ENCODE measurements around the gene ESR1. TPM values are rescaled to one million over a fixed set of nuclear protein-coding genes. Genes with fewer than 3 reads are reported as not detected.
A peak's percentile ranks its signal among the peaks of the same experiment; 100 is the strongest.

The ESR1 gene
- total RNA-seq, 2 donors from 2014 or later = 0.52 to 4.3 TPM

GRCh38 chr6:152124429-152125074 is 317.1 kb downstream of the ESR1 start:
- DNase-seq = no peak
- H3K9me3 ChIP-seq = no peaks in the 10 kb centered on the region
- 56 to 57% methylated on average over 3 of the region's 3 CpGs for whole genome bisulfite sequencing, 2 donors
- H3K27me3 ChIP-seq = no peaks in the 10 kb centered on the region
- ATAC-seq = peak; percentile 58
- no peak overlapping the region for H3K27ac ChIP-seq
- H3K36me3 ChIP-seq (replicated peaks in 1 of 2; ENCODE audit: insufficient read depth in 1 of 2, low read depth in 2 of 2) = peaks cover 0 to 9% of the 10 kb centered on the region in 2 donors
- intact Hi-C loops (cut with DNase I) = no loop called here
- TF ChIP-seq CTCF (IDR thresholded peaks at IDR 0.05) = peak; percentile 30 to 74 (median 67)
- TF ChIP-seq POLR2A (IDR thresholded peaks at IDR 0.05) = no peak
- H3K4me1 ChIP-seq = no peaks in the 10 kb centered on the region
- no peak overlapping the region for H3K4me3 ChIP-seq

DNA sequence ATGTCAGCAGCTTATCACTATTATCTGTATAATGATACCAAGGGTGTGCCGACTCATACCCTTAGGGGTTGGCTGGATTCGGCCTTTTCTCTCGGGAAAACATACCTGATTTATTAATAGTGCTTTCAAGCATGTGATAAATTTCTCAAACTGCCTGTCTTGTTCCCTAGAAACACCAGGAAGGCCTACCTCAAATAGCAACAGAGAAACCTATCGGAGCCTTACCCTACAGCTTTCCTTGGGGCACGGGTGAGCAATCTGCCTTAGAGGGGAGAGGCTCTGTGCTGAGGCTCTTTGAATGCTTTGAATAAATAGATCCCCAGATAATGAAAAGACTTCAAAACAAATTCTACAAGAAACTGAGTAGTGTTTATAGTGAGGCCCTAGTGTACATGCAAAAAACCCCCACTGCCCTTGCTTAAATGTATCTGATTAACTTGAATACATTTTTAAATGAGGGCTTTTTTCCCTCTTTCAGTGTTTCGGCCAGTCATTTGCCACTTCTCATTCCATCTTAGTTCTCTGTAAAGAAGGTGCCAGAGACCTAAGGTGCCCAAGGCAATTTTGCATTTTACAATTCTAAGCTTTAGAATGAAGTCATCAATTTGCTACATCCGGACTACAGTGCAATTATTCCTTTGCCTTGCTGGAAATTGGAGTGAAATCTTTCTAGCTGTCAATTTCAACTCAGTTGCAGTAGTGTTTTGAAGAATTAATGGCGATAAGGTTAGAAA is 320.1 kb downstream of the ESR1 start:
- Histone ChIP-seq H3K36me3 (replicated peaks in 1 of 2; ENCODE audit: insufficient read depth in 1 of 2, low read depth in 2 of 2) (peaks cover 0 to 10% of the 10 kb centered on the region in 2 donors), H3K9me3 (no peaks in the 10 kb centered on the region), H3K27me3 (no peaks in the 10 kb centered on the region), H3K4me3 (no peak overlapping the region), H3K4me1 (no peaks in the 10 kb centered on the region), H3K27ac (no peak overlapping the region)
- intact Hi-C loops (cut with DNase I) = no loop called here
- TF ChIP-seq POLR2A (IDR thresholded peaks at IDR 0.05) (no peak), CTCF (IDR thresholded peaks at IDR 0.05) (no peak)
- WGBS, 2 donors = 71 to 82% methylated on average over 8 of the region's 8 CpGs
- DNase-seq (no peak), ATAC-seq (no peak)

DNA sequence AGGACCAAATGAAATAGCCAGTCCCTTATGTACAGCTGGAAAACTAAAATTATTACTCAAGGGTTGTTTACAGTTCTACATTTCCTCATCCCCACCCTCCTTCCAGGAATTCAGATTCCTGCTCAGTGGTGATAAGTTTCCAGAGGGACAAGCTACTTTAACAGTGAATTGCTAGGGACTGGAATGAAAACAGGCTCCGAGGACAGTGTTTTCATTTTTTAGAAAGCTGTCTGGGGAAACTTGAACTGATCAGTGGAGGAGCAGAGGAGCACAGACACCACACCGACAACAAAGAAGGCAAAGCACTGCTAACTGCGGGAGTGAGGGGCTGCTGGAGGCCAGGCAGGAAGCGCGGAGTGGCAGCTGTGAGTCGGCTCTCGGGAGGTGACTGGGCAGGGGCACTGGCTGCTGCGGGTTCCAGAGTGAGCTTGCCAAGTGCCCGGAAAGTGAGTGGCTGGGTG is 322.2 kb downstream of the ESR1 start:
- intact Hi-C loops (cut with DNase I) = no loop called here
- ATAC-seq (peak; percentile 42), DNase-seq (no peak)
- TF ChIP-seq CTCF (IDR thresholded peaks at IDR 0.05) (no peak), POLR2A (IDR thresholded peaks at IDR 0.05) (no peak)
- H3K4me1 ChIP-seq = no peaks in the 10 kb centered on the region
- H3K27ac ChIP-seq = no peak overlapping the region
- no peak overlapping the region for H3K4me3 ChIP-seq
- no peaks in the 10 kb centered on the region for H3K27me3 ChIP-seq
- H3K9me3 ChIP-seq = no peaks in the 10 kb centered on the region
- 71 to 84% methylated on average over 9 of the region's 9 CpGs for WGBS, 2 donors
- H3K36me3 ChIP-seq (replicated peaks in 1 of 2; ENCODE audit: insufficient read depth in 1 of 2, low read depth in 2 of 2) = peaks cover 9 to 12% of the 10 kb centered on the region in 2 donors

GRCh38 chr6:152130441-152130840 is 323.0 kb downstream of the ESR1 start:
- ATAC-seq (no peak), DNase-seq (no peak)
- Histone ChIP-seq H3K4me3 (no peak overlapping the region), H3K4me1 (no peaks in the 10 kb centered on the region), H3K36me3 (replicated peaks in 1 of 2; ENCODE audit: insufficient read depth in 1 of 2, low read depth in 2 of 2) (peaks cover 9 to 12% of the 10 kb centered on the region in 2 donors), H3K27ac (no peak overlapping the region), H3K27me3 (no peaks in the 10 kb centered on the region), H3K9me3 (no peaks in the 10 kb centered on the region)
- intact Hi-C loops (cut with DNase I) = no loop called here
- 76 to 79% methylated on average over 2 of the region's 2 CpGs for WGBS, 2 donors
- TF ChIP-seq POLR2A (IDR thresholded peaks at IDR 0.05) (no peak), CTCF (IDR thresholded peaks at IDR 0.05) (no peak)
